NCI-H510A treated with DMSO at 0.1 percent for 48 hours (cell line): ENCODE measurements around the gene RGS9.
A peak's percentile ranks its signal among the peaks of the same experiment; 100 is the strongest.
"Not testable (repeated sequence)": the region's sequence is repeated elsewhere in the genome, so short reads cannot be mapped to it uniquely, and the experiment has no call there.

Experiments
- DNase-seq: peaks from one replicate; lab custom pipeline; 2025; lab: John Stamatoyannopoulos, UW

RGS9 gene

GRCh38 chr17:65115839-65116238 lies 21.3 kb upstream of the RGS9 start:
- DNase-seq, result no peak

- DNase-seq, result not testable (repeated sequence)
Observed at GRCh38 chr17:65116515-65116914, 20.7 kb upstream of the RGS9 start.

GRCh38 chr17:65117384-65118035 lies 19.7 kb upstream of the RGS9 start:
- DNase-seq, result peak; percentile 14

- no peak for DNase-seq
Observed at GRCh38 chr17:65121368-65121767, 15.8 kb upstream of the RGS9 start.

- DNase-seq, result no peak
Observed at GRCh38 chr17:65121916-65122806, 15.0 kb upstream of the RGS9 start.

- peak; percentile 94 for DNase-seq
Observed at GRCh38 chr17:65122836-65123756, 14.1 kb upstream of the RGS9 start.

- DNase-seq, result no peak
Observed at GRCh38 chr17:65123757-65124675, 13.2 kb upstream of the RGS9 start.

GRCh38 chr17:65130832-65131231 lies 6.3 kb upstream of the RGS9 start:
- no peak for DNase-seq

GRCh38 chr17:65131240-65131639 lies 5.9 kb upstream of the RGS9 start:
- DNase-seq, result no peak

- DNase-seq, result no peak
Observed at GRCh38 chr17:65131946-65132345, 5.2 kb upstream of the RGS9 start.

- no peak for DNase-seq
Observed at GRCh38 chr17:65134035-65134434, 3.1 kb upstream of the RGS9 start.

- DNase-seq, result no peak
Observed at GRCh38 chr17:65139101-65139764, 2.1 kb downstream of the RGS9 start.

- no peak for DNase-seq
Observed at GRCh38 chr17:65142247-65142646, 5.1 kb downstream of the RGS9 start.

GRCh38 chr17:65143889-65144604 lies 6.9 kb downstream of the RGS9 start:
- no peak for DNase-seq

- DNase-seq, result no peak
Observed at GRCh38 chr17:65145743-65146142, 8.6 kb downstream of the RGS9 start.

- no peak for DNase-seq
Observed at GRCh38 chr17:65147955-65148354, 10.8 kb downstream of the RGS9 start.

GRCh38 chr17:65154770-65155589 lies 17.8 kb downstream of the RGS9 start:
- no peak for DNase-seq

GRCh38 chr17:65155622-65156021 lies 18.5 kb downstream of the RGS9 start:
- no peak for DNase-seq

- no peak for DNase-seq
Observed at GRCh38 chr17:65156185-65156834, 19.1 kb downstream of the RGS9 start.
